ENCODE data around the gene ATP8A1. TPM values are rescaled to one million over a fixed set of nuclear protein-coding genes. Genes with fewer than 3 reads are reported as not detected.

Gene ATP8A1
- total and polyA plus RNA-seq, 2 of the 4 experiments (the other 2 are of a cell fraction) = 0.12 to 0.36 TPM

DNA sequence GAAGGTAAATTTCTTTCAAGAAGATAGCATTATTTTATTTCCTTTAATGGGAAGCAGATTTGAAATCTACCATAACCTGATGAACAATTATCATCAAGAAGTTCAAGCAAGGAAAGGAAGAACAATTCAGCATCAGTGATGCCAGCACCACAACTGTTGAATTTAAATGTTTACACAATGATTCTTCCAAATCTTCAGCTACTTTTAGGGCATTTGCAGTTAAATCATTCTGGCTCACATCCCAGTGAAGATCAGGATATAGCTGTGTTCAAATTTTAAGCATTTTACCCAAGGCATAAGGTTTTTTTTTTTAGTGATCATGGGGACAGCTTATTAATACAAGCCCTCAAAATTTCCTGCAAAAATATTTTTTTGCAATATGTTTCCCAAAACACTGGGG, 146.7 kb downstream of the ATP8A1 start:
- Histone ChIP-seq H2BK15ac (ENCODE audit: low read depth, low read length) (no peak overlapping the region), H3K9me1 (ENCODE audit: insufficient read depth, low read length) (no peaks in the 10 kb centered on the region), H2AFZ (replicated peaks; ENCODE audit: low read length, poor library complexity) (no peak overlapping the region), H3K18ac (ENCODE audit: low read depth, low read length) (no peak overlapping the region), H3K4me2 (ENCODE audit: low read depth, low read length) (no peak overlapping the region), H2AK5ac (ENCODE audit: low read depth, low read length) (no peak overlapping the region), H3K23ac (ENCODE audit: low read depth, low read length) (no peak overlapping the region), H4K91ac (ENCODE audit: insufficient read depth, low read depth, low read length) (no peak overlapping the region), H3K4me3 (ENCODE audit: insufficient read depth, low read depth, low read length) (no peak overlapping the region), H3K36me3 (ENCODE audit: control insufficient read depth, insufficient read depth, low read length) (no peaks in the 10 kb centered on the region), H3K27ac (ENCODE audit: insufficient read depth, low read length) (no peak overlapping the region), H2BK5ac (ENCODE audit: low read depth, low read length, poor library complexity, severe bottlenecking) (no peak overlapping the region), H3K56ac (ENCODE audit: extremely low read depth, insufficient read depth, low read length) (no peak overlapping the region), H4K8ac (ENCODE audit: low read depth in 2 of 2, low read length in 2 of 2) (no peak overlapping the region), H2BK20ac (ENCODE audit: low read depth, low read length) (no peak overlapping the region), H4K20me1 (ENCODE audit: insufficient read depth, low read length) (no peaks in the 10 kb centered on the region), H4K5ac (ENCODE audit: low read depth, low read length) (no peak overlapping the region), H3K9me3 (ENCODE audit: control insufficient read depth, insufficient read depth, low read length) (no peaks in the 10 kb centered on the region), H3K9ac (ENCODE audit: low read depth, low read length) (no peak overlapping the region), H3K4me1 (ENCODE audit: control insufficient read depth, insufficient read depth, low read length) (no peaks in the 10 kb centered on the region), H3K4ac (ENCODE audit: low read depth, low read length) (no peak overlapping the region), H3K27me3 (ENCODE audit: control insufficient read depth, insufficient read depth, low read length) (no peaks in the 10 kb centered on the region), H2BK120ac (ENCODE audit: low read depth, low read length) (no peak overlapping the region), H3K79me1 (ENCODE audit: low read depth in 1 of 2, low read length in 2 of 2) (no peaks in the 10 kb centered on the region), H3K14ac (replicated peaks; ENCODE audit: low read depth, low read length) (no peak overlapping the region), H2AK9ac (replicated peaks; ENCODE audit: low read depth, low read length, poor library complexity) (no peak overlapping the region)
- ATAC-seq (ENCODE audit: low read depth) (no peak), DNase-seq (no peak)
- in situ Hi-C loops (cut with MboI; ENCODE audit: low sequenced_read_pairs) (no loop called here), intact Hi-C loops (cut with micrococcal nuclease) (no loop called here), dilution Hi-C loops (cut with HindIII; ENCODE audit: low sequenced_read_pairs, unreplicated experiment) (no loop called here)
- BruUV-seq (replicated peaks) = no TSS peak
- POLR2A ChIA-PET (ENCODE audit: unreplicated experiment) = interaction anchor here (0.6 kb wide), 1 partner anchor 38 kb away, joined by 12 read pairs; no protein-coding TSS in a partner anchor
- TF ChIP-seq, protein P1, sequence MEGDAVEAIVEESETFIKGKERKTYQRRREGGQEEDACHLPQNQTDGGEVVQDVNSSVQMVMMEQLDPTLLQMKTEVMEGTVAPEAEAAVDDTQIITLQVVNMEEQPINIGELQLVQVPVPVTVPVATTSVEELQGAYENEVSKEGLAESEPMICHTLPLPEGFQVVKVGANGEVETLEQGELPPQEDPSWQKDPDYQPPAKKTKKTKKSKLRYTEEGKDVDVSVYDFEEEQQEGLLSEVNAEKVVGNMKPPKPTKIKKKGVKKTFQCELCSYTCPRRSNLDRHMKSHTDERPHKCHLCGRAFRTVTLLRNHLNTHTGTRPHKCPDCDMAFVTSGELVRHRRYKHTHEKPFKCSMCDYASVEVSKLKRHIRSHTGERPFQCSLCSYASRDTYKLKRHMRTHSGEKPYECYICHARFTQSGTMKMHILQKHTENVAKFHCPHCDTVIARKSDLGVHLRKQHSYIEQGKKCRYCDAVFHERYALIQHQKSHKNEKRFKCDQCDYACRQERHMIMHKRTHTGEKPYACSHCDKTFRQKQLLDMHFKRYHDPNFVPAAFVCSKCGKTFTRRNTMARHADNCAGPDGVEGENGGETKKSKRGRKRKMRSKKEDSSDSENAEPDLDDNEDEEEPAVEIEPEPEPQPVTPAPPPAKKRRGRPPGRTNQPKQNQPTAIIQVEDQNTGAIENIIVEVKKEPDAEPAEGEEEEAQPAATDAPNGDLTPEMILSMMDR (conservative IDR thresholded peaks at IDR 0.05; ENCODE audit: low read depth, low read length) = no peak
- TF ChIP-seq MAZ (IDR thresholded peaks at IDR 0.05; ENCODE audit: borderline replicate concordance, low read depth, low read length) (no peak), RFX5 (IDR thresholded peaks at IDR 0.05; ENCODE audit: low read depth, low read length) (no peak), NFE2L2 (IDR thresholded peaks at IDR 0.05; ENCODE audit: low read depth, low read length) (no peak), CHD1 (IDR thresholded peaks at IDR 0.05; ENCODE audit: low read depth, low read length) (no peak), CEBPB (IDR thresholded peaks at IDR 0.05; ENCODE audit: low read depth, low read length) (no peak), RAD21 (IDR thresholded peaks at IDR 0.05; ENCODE audit: low read length) (no peak), RCOR1 (IDR thresholded peaks at IDR 0.05; ENCODE audit: insufficient replicate concordance, low read length) (no peak), FOS (IDR thresholded peaks at IDR 0.05; ENCODE audit: low read depth, low read length) (no peak), BHLHE40 (IDR thresholded peaks at IDR 0.05; ENCODE audit: low read depth, low read length) (no peak), ELK1 (IDR thresholded peaks at IDR 0.05; ENCODE audit: borderline replicate concordance, low read depth, low read length) (no peak), SMC3 (IDR thresholded peaks at IDR 0.05; ENCODE audit: low read depth, low read length) (no peak), USF2 (IDR thresholded peaks at IDR 0.05; ENCODE audit: low read depth, low read length) (no peak), POLR2A (IDR thresholded peaks at IDR 0.05; ENCODE audit: low read depth, low read length) (no peak)
- CTCF ChIA-PET = interaction anchor here (1.3 to 1.9 kb wide), 3 partner anchors 9 to 139 kb away, joined by 3 to 7 read pairs (median 6); no protein-coding TSS in a partner anchor

Data from IMR-90 (cell line).